ENCODE measurements around the gene GET4.

The GET4 gene

GRCh38 chr7:876077-876971 is at the start of gene GET4:
TSS of gene GET4 (plus strand) at chr7:876554. CDS start at chr7:876646, 92 bp downstream.
- peak; percentile 2 for TF ChIP-seq CTCF (IDR thresholded peaks at IDR 0.05; ENCODE audit: low read depth, low read length)
- DNase-seq (ENCODE audit: extremely low read depth, low read depth): peak; percentile 95

- TF ChIP-seq CTCF (IDR thresholded peaks at IDR 0.05; ENCODE audit: low read depth, low read length): no peak
- DNase-seq (ENCODE audit: extremely low read depth, low read depth): no peak
These were observed 47.4 kb upstream of the GET4 start for GRCh38 chr7:828793-829561.

GRCh38 chr7:830069-830468 is 46.3 kb upstream of the GET4 start:
- TF ChIP-seq CTCF (IDR thresholded peaks at IDR 0.05; ENCODE audit: low read depth, low read length): no peak
- no peak for DNase-seq (ENCODE audit: extremely low read depth, low read depth)

- no peak for TF ChIP-seq CTCF (IDR thresholded peaks at IDR 0.05; ENCODE audit: low read depth, low read length)
- DNase-seq (ENCODE audit: extremely low read depth, low read depth): peak; percentile 67
These were observed 44.7 kb upstream of the GET4 start for GRCh38 chr7:831596-832166.

GRCh38 chr7:832167-832967 is 44.0 kb upstream of the GET4 start, which contains the start of gene SUN1:
TSS of gene SUN1 (plus strand) at chr7:832476. CDS start at chr7:832525, 49 bp downstream.
- no peak for DNase-seq (ENCODE audit: extremely low read depth, low read depth)
- no peak for TF ChIP-seq CTCF (IDR thresholded peaks at IDR 0.05; ENCODE audit: low read depth, low read length)

- no peak for DNase-seq (ENCODE audit: extremely low read depth, low read depth)
- TF ChIP-seq CTCF (IDR thresholded peaks at IDR 0.05; ENCODE audit: low read depth, low read length): no peak
These were observed 43.4 kb upstream of the GET4 start for GRCh38 chr7:832968-833424.

Measured in AG09319 (cell line).